ENCODE data around the gene RFX8.
"Not testable (repeated sequence)": the region's sequence is repeated elsewhere in the genome, so short reads cannot be mapped to it uniquely, and the experiment has no call there.

Gene RFX8

DNA sequence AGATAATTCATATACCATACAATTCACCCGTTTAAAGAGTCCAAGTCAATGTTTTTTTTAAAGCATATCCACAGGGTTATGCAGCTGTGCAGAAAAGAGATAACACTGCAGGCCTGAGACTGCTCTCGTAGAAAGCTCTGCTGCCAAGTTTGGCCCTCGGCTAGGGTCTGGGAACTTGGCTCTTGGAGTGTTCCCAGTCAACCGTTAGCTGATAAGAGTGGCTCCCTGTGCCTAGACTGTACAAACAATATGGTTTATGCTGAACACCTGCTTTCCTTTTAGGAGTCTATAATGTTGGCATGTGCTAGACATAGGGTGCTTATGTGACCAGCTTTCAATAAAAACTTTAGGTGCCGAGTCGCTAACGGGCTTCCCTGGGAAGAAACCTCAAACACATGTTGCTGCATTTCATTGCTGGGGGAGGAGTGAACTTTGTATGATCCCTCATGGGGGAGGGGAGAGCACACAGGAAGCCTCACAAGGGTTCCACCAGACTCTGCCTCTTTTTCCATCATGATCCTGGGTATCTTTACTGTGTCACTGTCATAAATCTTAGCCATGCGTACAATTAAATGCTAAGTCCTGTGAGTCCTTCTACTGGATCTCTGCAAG is 34.7 kb downstream of the RFX8 start:
- no peak for DNase-seq (ENCODE audit: low read depth)

DNA sequence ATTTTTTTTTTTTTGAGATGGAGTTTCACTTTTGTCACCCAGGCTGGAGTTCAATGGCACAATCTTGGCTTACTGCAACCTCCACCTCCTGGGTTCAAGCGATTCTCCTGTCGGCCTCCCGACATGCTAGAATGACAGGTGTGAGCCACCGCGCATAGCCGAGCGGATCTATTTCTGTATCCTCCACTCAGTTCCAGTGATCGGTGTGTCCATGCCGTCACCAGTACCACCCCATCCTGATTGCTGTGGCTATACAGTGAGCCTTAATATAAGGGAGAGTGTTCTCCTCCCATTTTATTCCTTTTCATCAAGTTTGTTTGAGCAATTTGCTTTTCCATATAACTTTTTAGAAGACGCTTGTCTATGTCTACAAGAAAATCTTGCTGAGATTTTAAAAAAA is 35.2 kb downstream of the RFX8 start:
- DNase-seq (ENCODE audit: low read depth), result no peak

DNA sequence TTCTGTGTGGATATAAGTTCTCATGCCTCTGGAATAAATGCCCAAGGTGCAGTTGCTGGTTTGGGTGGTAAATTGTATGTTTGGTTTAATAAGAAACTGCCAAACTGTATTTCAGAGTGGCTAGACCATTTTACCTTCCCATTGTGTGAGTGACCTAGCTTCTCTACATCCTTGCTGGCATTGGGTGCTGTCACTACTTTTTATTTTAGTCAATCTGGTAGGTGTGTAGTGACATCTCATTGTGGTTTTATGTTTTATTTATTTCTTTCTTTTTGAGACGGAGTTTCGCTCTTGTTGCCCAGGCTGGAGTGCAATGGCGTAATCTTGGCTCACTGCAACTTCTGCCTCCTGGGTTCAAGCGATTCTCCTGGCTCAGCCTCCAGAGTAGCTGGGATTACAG is 36.4 kb downstream of the RFX8 start:
- not testable (repeated sequence) for DNase-seq (ENCODE audit: low read depth)

DNA sequence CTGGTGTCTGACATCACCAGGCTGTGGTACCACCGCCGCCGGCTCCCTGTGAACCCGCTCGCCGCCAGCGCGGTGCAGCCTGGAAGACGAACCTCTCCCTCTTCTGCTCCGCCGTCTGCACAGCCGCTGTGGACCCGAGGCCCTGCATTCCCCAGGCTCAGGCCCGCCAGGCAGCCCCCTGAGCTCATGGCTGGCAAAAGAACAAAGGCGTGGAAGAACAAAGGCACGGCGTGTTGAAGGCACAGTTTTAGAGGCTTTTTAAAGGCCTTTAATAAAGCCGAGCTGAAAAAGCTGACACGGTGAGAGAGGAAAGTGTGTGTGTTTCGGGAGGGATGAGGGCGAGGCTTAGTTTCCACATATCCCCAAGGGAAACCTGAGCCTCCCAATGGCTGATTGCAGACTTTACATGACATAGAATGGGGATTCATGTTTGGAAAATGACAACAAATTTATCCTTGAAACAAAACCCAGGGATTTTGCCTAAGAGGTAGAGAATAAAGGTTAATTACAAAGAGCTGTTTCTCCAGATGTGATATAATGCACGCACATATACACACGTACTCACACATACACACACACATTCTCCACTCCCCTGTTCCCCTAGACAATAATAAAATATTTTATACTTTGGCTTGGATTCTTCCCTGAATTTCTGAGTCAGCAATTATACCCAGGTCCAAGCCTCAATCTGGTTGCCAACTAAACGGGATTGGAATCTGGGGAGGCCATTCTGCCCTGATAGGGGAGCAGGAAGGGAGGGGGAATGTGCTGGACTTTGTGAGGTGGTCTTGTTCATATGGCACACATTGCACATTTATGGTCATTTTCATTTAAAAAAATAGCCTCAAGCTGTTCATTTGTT is 39.7 kb downstream of the RFX8 start:
- DNase-seq (ENCODE audit: low read depth), result no peak

DNA sequence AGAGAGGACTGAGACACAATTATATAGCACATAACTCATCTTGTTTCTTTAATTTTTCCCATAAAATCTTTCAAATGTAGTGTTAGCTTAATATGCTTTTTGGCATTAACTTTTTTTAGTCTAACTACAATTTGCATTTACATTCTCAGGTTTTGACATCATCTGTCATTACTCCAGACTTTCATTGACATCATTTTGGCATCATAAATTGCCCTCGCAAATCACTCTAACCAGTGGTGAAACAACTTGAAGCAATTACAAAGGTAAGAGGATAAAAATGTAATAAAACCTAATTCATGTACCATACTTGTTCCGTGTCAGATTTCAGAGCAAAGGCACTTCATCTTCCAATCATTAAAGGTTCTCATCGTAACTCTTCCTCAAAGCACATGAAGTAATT is 41.4 kb downstream of the RFX8 start:
- DNase-seq (ENCODE audit: low read depth), result no peak

DNA sequence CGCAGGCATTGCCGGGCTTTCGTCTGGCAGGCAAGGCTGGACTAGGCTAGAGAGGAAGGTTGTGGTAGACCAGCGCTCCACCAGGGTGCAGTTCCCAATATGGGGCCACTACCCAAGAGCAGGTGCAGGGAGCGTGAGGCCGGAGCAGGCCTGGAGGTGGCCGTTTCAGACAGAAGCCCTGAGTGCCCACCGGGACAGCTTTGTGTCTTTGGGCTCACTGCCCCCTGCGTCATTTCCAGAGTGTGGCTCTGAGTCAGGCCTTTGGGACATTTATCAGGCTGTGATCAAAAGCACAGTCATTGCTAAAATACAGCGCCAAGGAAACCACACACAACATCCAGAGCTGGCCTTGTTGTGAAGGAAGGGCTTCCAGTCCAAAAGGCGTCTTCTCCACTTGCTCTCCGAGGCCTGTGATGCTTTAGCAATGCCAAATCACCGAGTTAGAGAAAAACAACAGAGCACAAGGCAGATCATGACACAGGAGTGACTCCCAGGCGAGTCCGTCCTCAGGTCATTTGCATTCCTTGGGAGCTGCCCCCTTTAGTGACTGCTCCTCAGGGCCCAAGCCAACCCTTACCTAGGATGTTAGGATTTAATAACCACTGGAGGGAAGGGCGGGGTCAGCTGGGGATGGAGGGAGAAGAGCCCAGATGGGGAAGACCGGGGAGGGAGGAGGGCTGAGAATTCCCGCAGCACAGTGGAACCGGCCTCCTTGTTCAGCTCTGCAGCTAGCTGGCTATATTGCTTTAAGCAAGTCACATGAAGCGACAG is 42.3 kb downstream of the RFX8 start:
- no peak for DNase-seq (ENCODE audit: low read depth)

DNA sequence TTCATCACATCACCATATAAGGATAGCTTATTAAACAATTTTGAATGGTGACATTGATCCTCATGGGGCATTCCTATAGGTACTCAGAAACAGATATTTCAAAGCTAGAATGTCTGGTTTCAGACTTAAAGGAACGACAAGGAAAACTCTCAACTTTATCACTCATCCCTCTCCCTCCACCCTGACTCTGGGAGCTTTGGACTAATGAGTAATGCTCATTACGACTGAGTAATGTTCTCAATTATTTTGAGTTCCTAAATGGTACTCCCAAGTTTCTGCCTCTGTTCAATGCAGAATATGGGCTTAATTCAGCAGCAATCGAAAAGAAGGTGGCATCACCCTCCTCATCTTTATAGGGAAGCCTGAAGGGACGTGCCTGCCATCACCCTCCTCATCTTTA is 43.4 kb downstream of the RFX8 start:
- no peak for DNase-seq (ENCODE audit: low read depth)

DNA sequence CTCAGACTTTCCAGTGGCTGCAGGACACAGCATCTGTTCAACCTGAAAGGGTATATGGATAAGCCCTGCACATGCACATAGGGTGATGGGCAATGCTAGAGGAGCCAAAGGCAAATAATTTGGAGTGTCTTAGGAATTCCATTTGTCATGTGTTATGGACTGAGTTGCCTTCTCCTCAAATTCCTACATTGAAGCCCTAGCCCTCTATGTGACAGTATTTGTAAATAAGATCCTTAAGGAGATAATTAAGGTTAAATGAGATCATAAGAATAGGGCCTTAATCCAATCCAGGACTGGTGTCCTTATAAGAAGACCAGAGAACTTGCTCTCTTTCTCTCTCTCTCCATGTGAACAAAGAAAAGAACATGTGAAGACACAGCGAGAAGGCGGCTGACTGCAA is 44.8 kb downstream of the RFX8 start:
- no peak for DNase-seq (ENCODE audit: low read depth)

DNA sequence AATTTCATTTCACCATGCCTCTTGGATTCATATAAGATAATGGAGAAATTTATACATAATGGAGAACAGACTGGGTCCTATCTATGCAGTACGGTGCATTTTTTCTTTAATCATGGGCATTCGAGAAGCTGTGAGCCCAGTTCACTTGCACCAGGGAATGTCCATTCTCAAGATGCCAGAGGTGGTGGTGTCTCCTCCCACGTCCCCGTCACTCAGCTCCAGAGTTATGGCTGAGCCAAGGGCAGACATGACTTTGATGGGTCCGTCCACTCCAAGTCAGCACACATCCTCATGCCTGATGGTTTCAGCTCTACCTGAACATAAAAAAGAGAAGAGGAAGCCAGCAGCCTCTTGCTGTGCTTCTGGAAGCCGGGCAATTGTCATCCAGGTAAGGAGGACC is 45.5 kb downstream of the RFX8 start:
- no peak for DNase-seq (ENCODE audit: low read depth)

DNA sequence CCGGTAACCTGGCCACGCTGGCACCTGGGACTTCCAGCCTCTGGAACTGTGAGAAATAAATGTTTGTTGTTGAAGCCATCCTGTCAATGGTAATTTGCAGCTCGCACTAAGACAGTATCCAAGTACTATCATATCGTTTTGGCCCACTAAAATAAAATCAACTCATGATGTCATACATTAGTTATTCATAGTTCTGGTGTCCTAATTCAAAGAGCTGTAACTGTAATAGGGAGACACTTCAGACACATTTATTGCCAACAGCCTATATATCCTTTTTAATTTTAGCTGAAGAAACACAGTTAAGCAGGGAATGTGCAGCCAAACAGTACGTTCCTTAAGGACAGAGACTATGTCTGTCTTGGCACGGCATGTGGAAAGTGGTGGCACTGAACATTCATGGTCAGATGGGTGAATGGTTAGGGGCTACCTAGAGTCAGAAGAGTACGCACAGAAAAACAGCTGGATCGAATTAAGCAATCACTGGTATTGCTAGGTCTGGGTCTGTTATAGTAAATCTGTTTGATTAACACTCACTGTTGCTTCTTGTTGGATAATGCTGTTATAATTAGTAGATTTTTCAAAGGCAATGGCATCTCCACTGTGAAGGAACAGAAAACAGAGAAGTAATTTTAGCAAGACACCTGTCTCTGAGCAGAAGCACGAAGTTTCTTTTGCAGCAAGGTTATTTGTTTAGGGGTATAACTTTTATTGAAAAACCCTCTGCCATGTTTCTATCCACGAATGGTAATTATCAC is 46.3 kb downstream of the RFX8 start:
- no peak for DNase-seq (ENCODE audit: low read depth)

DNA sequence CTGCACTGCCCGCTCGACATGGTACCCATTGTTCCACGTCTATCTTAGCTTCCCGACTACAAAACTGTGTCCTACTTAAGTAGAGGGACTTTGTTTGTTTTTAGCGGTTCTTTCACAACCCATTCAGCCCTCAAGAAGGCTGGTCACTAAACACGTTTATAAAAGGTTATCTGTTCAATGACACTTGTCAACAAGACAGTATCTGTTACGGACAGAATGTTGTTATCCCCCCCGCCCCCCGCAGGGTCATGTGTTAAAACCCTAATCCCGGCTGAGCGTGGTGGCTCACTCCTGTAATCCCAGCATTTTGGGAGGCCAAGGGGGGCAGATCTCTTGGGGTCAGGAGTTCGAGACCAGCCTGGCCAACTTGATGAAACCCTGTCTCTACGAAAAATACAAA is 47.2 kb downstream of the RFX8 start:
- DNase-seq (ENCODE audit: low read depth), result no peak

DNA sequence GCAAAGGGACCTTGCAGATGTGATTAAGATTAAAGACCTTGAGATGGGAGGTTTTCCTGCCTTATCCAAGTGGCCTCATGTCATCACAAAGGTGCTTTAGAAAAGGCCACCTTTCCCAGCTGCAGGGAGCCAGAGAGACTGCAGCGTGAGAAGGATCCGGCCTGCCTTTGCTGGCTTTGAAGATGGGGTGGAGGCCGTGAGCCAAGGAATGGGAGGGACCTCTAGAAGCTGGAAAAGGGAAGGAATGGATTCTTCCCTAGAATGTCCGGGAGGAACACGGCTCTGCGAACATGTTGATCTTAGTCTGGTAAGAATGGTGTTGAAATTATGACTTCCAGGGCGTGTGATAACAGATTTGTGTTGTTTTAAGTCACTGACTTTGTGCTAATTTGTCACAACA is 47.7 kb downstream of the RFX8 start:
- no peak for DNase-seq (ENCODE audit: low read depth)

DNA sequence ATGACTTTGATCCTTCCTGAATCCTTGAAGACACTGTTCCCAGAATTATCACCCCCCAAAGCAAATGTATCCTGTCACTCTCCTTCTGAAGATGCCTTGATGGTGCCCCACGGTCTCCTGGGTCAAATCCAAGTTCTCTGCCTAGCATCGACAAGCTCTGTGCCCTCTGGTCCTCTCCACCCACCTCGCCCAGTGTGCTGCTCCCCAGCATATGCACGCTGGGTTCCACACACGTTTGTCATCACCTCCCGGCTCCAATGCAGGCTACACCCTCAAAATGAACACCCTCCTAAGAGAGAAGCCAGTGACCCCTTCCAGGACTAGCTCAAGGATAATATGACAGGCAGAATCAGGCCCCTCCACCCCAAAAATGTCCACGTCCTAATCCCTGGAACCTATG is 48.1 kb downstream of the RFX8 start:
- DNase-seq (ENCODE audit: low read depth), result no peak

DNA sequence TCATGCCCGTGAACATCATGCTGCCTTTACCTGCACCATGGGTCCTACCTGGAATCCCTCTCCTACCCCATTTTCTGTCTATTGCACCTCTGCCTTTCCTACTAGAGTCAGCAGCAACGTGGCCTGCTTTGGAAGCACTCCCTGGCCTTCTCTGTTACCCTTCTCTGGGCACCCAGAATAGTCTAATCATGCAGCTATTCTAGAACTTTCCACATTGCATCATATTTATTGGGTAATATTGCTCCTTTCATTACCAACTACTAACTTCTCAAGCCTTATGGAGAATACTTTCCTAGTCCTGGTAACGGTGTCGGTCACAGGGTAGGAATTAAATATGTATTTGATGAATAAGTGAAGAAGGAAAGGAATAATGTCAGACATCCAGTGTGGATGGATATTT is 54.3 kb downstream of the RFX8 start:
- DNase-seq (ENCODE audit: low read depth), result no peak

DNA sequence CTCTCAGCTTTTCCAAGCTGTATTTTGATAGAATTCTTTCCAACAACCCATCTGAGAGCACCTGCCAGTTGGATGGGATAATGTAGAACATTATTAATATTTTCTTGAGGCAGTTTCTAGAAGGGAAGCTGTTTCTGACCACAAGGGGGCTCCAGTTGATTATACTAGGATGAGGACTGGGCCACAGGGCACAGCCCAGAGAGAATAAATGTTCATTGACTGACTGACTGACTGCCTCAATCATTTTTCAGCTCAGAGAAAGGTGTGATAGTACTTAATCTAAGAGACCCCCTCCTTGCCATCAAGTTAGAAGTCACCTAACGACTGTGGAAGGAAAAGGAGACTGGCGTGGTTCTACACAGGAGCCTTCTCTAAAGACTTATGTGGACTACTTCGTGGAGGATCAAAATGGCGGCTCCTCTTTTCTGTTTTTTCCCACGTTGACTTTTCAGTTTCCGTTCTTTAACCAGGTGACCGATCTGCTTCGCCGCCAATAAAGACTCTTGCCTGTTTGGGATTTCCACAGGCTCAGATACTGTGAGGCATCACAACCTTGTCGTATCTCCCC is 55.7 kb downstream of the RFX8 start:
- DNase-seq (ENCODE audit: low read depth), result no peak

DNA sequence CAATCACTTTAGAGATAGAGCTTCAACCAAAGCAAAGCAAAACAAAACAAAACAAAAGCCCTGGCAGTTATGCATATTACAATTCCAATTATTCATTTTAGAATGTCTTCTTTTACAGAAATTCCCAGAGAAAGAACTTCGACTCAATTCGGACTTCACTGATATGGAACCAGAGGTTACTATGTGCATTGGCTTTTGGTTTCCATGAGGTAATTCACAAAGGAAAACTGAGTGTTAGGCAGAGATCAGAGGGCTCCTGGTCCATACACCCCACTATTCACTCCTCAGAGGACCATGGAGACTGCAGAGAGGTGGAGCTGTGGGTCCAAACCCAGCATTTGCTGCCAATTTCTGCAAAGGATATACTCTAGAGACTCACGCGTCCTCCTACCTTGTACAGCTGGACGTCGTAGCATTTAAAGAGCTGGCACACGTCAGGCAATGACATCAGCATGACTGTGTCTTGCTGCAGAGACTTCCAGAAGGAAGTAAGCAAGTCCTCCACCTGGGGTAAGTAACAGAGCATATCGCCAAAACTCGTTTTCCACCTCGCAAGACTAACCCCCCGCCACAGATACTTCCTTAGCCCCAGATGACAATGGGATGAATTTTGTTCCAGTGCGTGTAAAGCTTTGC is 56.3 kb downstream of the RFX8 start:
- no peak for DNase-seq (ENCODE audit: low read depth)

DNA sequence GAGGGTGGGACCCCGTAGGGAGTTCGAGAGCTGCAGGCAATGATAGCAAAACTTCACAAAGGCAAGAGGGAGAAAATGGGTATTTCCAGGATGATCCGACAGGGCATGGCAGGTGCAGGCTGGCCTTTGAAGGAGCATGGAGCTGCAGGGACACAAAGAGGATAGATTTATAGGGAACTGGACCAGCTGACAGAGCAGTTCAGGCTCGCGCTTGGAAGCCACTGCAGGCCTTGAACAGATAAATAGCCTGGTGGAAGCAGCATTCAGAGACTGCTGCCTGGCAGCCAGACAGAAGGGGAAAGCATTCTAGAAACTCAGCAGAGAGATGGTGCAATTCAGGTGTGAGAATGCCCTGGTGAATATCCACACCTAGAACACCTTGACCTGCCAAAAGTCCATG is 58.3 kb downstream of the RFX8 start:
- DNase-seq (ENCODE audit: low read depth), result no peak

DNA sequence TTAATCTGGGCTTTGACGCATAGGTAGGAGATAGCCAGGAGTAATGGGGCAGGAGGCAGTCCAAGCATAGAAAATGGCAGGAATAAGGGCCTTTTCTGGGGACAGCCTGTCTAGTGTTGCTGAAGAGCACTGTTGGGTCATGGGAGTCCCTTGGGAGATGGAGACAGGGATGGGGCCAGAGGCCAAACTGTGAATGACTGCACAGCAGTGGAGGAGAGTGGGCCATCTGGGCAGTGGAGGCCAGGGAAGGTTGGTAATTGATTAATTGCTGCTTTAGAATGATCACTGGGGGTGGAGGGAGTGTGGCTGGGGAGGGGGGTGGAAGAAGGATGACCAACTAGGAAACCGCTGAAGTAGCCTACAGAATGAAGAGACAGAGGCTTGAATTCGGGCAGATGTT is 59.0 kb downstream of the RFX8 start:
- DNase-seq (ENCODE audit: low read depth), result no peak

DNA sequence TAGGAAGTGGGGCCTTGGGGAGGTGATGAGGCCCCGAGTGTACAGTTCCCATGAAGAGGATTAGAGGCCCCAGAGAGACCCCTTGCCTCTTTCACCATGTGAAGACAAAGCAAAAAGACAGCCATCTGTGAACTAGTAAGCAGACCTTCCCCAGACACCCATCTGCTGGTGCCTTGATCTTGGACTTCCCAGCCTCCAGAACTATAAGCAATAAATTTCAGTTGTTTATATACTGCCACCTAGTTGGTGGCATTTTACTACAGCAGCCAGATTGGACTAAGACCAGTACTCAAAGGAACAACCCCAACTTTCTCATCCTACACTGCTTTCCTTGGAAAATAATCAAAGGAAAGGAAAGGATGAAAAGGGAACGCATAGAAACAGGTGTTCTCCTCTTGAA is 59.7 kb downstream of the RFX8 start:
- DNase-seq (ENCODE audit: low read depth), result no peak

DNA sequence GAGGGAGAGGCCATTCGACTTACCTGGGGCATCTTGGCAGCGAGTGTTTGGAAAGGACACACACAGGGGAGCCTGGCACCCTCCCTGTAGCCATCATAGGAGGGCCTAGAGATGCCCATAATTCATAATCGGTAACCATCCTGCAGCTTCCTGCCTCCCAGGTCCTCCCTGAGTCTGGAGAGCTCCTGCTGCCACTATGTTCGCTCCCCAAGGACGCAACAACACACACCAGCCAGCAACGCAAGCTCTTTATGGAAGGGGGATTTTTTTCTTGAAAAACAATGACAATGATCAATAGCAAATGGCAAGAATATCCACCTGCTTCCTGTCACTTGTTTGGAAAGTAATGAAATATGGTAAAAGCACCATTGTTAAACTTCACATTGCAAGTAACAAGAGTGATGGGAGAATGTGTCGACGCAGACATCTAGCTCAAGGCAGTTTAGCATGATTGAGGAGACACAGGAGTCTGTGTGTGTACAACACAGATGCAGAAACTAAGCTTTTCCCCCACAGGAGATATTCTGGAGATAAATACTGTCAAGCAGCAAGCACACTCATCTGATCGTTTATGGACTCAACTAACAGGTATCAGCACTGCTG is 62.7 kb downstream of the RFX8 start:
- DNase-seq (ENCODE audit: low read depth), result no peak

DNA sequence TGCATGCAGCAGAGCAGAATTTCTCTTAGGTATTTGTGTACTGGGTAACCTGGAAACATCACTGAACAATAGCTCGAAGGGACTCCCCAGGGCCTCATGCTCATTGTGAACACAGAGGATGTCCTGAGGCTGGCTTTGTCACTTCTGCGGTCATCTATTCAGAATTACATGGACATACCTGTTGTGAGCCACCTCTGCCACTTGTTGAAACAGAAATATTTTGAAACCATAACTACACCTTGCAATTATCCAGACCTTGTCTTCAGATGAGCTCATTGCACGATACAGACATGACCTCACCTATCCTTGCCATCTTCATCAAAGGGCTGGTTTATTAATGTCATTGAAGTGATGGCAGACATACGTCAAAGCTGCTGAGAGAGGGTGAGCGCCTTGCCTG is 64.2 kb downstream of the RFX8 start:
- no peak for DNase-seq (ENCODE audit: low read depth)

Measured in CMK (cell line).